Smooth muscle cell (in vitro differentiated cells): Measurements from ENCODE around the gene ECI2. TPM values are rescaled to one million over a fixed set of nuclear protein-coding genes. Genes with fewer than 3 reads are reported as not detected.

Experiments used
- DNase-seq: peaks from one replicate; lab custom pipeline; 2025; ENCODE audit not compliant: unreplicated experiment; lab: John Stamatoyannopoulos, UW
- H2AFZ ChIP-seq: fragments of 200-600 bp; sonication (generic); 2 replicates; pipeline ENCODE4 v1.6.0; 2016; ENCODE audit warnings: antibody characterized with exemption, low read depth, mild to moderate bottlenecking
- H3F3A ChIP-seq: fragments of 200-600 bp; sonication (generic); 2 replicates; pipeline ENCODE4 v1.6.0; 2017; ENCODE audit warnings: antibody characterized with exemption, low read depth
- H3K27ac ChIP-seq: fragments of 200-600 bp; sonication (generic); 2 replicates; pipeline ENCODE4 v1.5.1; 2016; ENCODE audit warnings: low read depth, mild to moderate bottlenecking
- H3K27me3 ChIP-seq: fragments of 200-600 bp; sonication (generic); 2 replicates; pipeline ENCODE4 v1.6.1; 2016; ENCODE audit warnings: low read depth, mild to moderate bottlenecking
- H3K36me3 ChIP-seq: fragments of 200-600 bp; sonication (generic); 2 replicates; pipeline ENCODE4 v1.5.1; 2016; ENCODE audit warnings: low read depth
- H3K4me1 ChIP-seq: fragments of 200-600 bp; sonication (generic); 2 replicates; pipeline ENCODE4 v1.5.1; 2016; ENCODE audit warnings: low read depth
- H3K4me2 ChIP-seq: fragments of 200-600 bp; sonication (generic); 2 replicates; pipeline ENCODE4 v1.6.0; 2016; ENCODE audit warnings: mild to moderate bottlenecking
- H3K4me3 ChIP-seq: fragments of 200-600 bp; sonication (generic); 2 replicates; pipeline ENCODE4 v1.5.1; 2016; ENCODE audit warnings: mild to moderate bottlenecking
- H3K79me2 ChIP-seq: fragments of 200-600 bp; sonication (generic); 2 replicates; pipeline ENCODE4 v1.6.0; 2016; ENCODE audit warnings: low read depth, mild to moderate bottlenecking
- H3K9ac ChIP-seq: fragments of 200-600 bp; sonication (generic); 2 replicates; pipeline ENCODE4 v1.6.0; 2016; ENCODE audit warnings: low read depth
- H3K9me3 ChIP-seq: fragments of 200-600 bp; sonication (generic); replicated peaks from 2 replicates; pipeline ENCODE4 v1.5.1; 2016; ENCODE audit warnings: low read depth
- H4K20me1 ChIP-seq: fragments of 200-600 bp; sonication (generic); 2 replicates; pipeline ENCODE4 v1.6.0; 2016; ENCODE audit warnings: low read depth
- CTCF ChIP-seq: fragments of 200-600 bp; sonication (generic); IDR thresholded peaks from 2 replicates; pipeline ENCODE4 v1.5.1; 2017; ENCODE audit warnings: borderline replicate concordance, mild to moderate bottlenecking, antibody characterized with exemption; ENCODE audit not compliant: insufficient read depth, poor library complexity, severe bottlenecking
- WGBS: methylation state at CpG from one replicate; pipeline ENCODE4 v1.1.7; 2016; ENCODE audit warnings: low lambda C conversion rate; 5-methylcytosine and 5-hydroxymethylcytosine counted together
- polyA plus RNA-seq: library from polyadenylated mRNA; unstranded; fragments of >200 nt; fragmentation: Nextera tagmentation; extraction: Ambion mirVana; gene quantifications from 2 replicates; pipeline ENCODE4 v1.2.1, GENCODE V29; 2016
- total RNA-seq: library from RNA; depleted of rRNA; stranded (reverse); fragments of >200 nt; gene quantifications from 2 replicates; pipeline ENCODE4 v1.2.3, GENCODE V29; 2014

Gene ECI2
- total and polyA plus RNA-seq, 2 experiments from 2014 or later, result 62.0 to 69.8 TPM

GRCh38 chr6:4170297-4170696 is 34.9 kb upstream of the ECI2 start:
- no peaks in the 10 kb centered on the region for H3K36me3 ChIP-seq
- no peak for DNase-seq
- peaks cover 13% of the 10 kb centered on the region for H3K4me1 ChIP-seq
- no peaks in the 10 kb centered on the region for H3K79me2 ChIP-seq
- TF ChIP-seq CTCF, result no peak
- no peaks in the 10 kb centered on the region for H3K9me3 ChIP-seq
- 98% methylated on average over 3 of the region's 3 CpGs for WGBS
- H3F3A ChIP-seq, result no peaks in the 10 kb centered on the region
- no peak overlapping the region for H3K9ac ChIP-seq
- H2AFZ ChIP-seq, result no peak overlapping the region
- no peak overlapping the region for H3K4me3 ChIP-seq
- H3K27me3 ChIP-seq, result no peaks in the 10 kb centered on the region
- H4K20me1 ChIP-seq, result no peaks in the 10 kb centered on the region
- no peak overlapping the region for H3K27ac ChIP-seq
- H3K4me2 ChIP-seq, result no peak overlapping the region

- peak overlapping the region; percentile 27 for H3K4me2 ChIP-seq
- H3F3A ChIP-seq, result no peaks in the 10 kb centered on the region
- H3K79me2 ChIP-seq, result no peaks in the 10 kb centered on the region
- H3K4me1 ChIP-seq, result peaks cover 13% of the 10 kb centered on the region
- peak overlapping the region; percentile 71 for H3K27ac ChIP-seq
- no peak for DNase-seq
- no peaks in the 10 kb centered on the region for H3K36me3 ChIP-seq
- peak overlapping the region; percentile 9 for H3K9ac ChIP-seq
- no peaks in the 10 kb centered on the region for H4K20me1 ChIP-seq
- WGBS, result 43% methylated on average over 8 of the region's 8 CpGs
- no peak overlapping the region for H3K4me3 ChIP-seq
- H3K9me3 ChIP-seq, result no peaks in the 10 kb centered on the region
- peak overlapping the region; percentile 23 for H2AFZ ChIP-seq
- TF ChIP-seq CTCF, result no peak
- H3K27me3 ChIP-seq, result no peaks in the 10 kb centered on the region
These were observed 33.8 kb upstream of the ECI2 start for GRCh38 chr6:4169028-4169789.

GRCh38 chr6:4167833-4168232 is 32.5 kb upstream of the ECI2 start:
- no peak for DNase-seq
- H3K9me3 ChIP-seq, result no peaks in the 10 kb centered on the region
- no peak overlapping the region for H3K9ac ChIP-seq
- H3K27me3 ChIP-seq, result no peaks in the 10 kb centered on the region
- no peaks in the 10 kb centered on the region for H3K79me2 ChIP-seq
- H3K27ac ChIP-seq, result no peak overlapping the region
- no peak for TF ChIP-seq CTCF
- no peaks in the 10 kb centered on the region for H4K20me1 ChIP-seq
- 92% methylated on average over 1 of the region's 1 CpG for WGBS
- peaks cover 13% of the 10 kb centered on the region for H3K4me1 ChIP-seq
- no peak overlapping the region for H2AFZ ChIP-seq
- no peaks in the 10 kb centered on the region for H3K36me3 ChIP-seq
- no peaks in the 10 kb centered on the region for H3F3A ChIP-seq
- H3K4me2 ChIP-seq, result no peak overlapping the region
- no peak overlapping the region for H3K4me3 ChIP-seq

GRCh38 chr6:4167123-4167522 is 31.7 kb upstream of the ECI2 start:
- Histone ChIP-seq H3K4me1 (peaks cover 13% of the 10 kb centered on the region), H3K4me2 (no peak overlapping the region), H3K4me3 (no peak overlapping the region), H3K36me3 (no peaks in the 10 kb centered on the region), H2AFZ (no peak overlapping the region), H3K9ac (no peak overlapping the region), H3K27ac (no peak overlapping the region), H3K79me2 (no peaks in the 10 kb centered on the region), H4K20me1 (no peaks in the 10 kb centered on the region), H3K27me3 (no peaks in the 10 kb centered on the region), H3K9me3 (no peaks in the 10 kb centered on the region), H3F3A (no peaks in the 10 kb centered on the region)
- DNase-seq, result no peak
- 97% methylated on average over 6 of the region's 6 CpGs for WGBS
- TF ChIP-seq CTCF, result no peak
